ENCODE data around the gene BCAS3.
"Not testable (repeated sequence)": the region's sequence is repeated elsewhere in the genome, so short reads cannot be mapped to it uniquely, and the experiment has no call there.

BCAS3 gene

DNA sequence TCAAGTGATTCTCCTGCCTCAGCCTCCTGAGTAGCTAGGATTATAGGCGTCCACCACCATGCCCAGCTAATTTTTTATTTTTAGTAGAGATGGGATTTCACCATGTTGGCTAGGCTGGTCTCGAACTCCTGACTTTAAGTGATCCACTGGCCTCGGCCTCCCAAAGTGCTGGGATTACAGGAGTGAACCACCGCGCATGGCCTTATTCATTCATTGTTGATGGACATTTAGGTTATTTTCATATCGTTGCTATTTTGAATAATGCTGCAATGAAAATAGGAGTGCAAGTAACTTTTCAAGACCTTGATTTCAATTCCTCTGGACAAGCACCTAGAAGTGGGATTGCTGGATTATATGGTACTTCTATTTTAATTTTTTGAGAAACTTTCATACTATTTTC lies 752.2 kb downstream of the BCAS3 start:
- H3K9ac ChIP-seq (ENCODE audit: low read length); H3K4me1 ChIP-seq (ENCODE audit: control insufficient read depth, insufficient read depth, low read length); H3K9me3 ChIP-seq (ENCODE audit: control insufficient read depth, low read length); H3K4me3 ChIP-seq (ENCODE audit: low read length); H3K36me3 ChIP-seq (ENCODE audit: control insufficient read depth, insufficient read depth, low read length); H3K27me3 ChIP-seq (ENCODE audit: control insufficient read depth, insufficient read depth, low read length): not testable (repeated sequence)

DNA sequence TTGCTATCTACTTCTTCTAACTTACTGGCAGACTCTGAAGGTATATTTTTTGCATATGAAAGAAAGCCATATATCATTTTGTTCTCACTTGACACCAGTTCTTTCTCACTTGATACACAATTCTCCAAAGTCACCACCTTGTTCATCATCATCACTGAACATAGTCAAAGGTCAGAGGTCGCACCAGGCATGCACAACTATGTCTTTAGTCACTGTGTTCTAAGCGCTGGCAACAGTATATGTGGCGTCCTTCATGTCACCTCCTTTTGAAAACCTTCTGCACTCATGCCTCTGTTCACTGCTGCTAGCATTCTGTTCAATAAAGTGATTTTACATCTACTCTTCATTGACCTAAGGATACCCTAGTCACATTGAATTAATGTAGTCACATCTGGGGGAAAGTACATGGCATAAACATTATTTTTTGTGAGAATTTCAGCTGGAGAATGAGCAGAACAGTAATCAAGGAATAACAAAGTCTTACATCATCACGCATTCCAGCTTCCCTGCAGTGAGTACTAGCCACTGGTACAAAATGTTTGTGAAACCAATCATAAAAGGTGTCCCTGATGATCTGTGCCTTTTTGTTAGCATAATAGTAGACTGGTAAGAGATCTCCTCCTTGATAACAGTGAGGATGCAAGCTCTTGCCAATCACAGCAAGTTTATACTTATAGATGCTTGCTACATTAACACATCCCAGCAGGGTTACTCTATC lies 754.1 kb downstream of the BCAS3 start:
- Histone ChIP-seq H3K36me3 (ENCODE audit: control insufficient read depth, insufficient read depth, low read length) (no peaks in the 10 kb centered on the region), H3K9ac (ENCODE audit: low read length) (no peak overlapping the region), H3K27me3 (ENCODE audit: control insufficient read depth, insufficient read depth, low read length) (no peaks in the 10 kb centered on the region), H3K4me3 (ENCODE audit: low read length) (no peak overlapping the region), H3K4me1 (ENCODE audit: control insufficient read depth, insufficient read depth, low read length) (no peaks in the 10 kb centered on the region), H3K9me3 (ENCODE audit: control insufficient read depth, low read length) (no peaks in the 10 kb centered on the region)

DNA sequence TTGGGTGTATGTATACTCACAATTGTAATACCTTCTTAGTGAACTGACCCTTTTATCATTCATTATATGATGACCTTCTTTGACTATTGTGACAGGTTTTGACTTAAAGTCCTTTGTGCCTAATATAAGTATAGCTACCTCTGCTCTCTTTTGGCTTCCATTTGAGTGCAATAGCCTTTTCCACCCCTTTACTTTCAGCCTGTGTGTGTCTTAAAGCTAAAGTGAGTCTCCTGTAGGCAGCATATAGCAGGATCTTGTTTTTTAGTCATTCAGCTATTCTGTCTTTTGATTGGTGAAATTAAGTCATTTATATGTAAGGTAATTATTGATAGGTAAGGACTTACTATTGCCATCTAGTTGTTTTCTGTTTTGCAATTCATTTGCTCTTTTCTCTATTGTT lies 758.6 kb downstream of the BCAS3 start:
- no peaks in the 10 kb centered on the region for H3K36me3 ChIP-seq (ENCODE audit: control insufficient read depth, insufficient read depth, low read length)
- H3K4me1 ChIP-seq (ENCODE audit: control insufficient read depth, insufficient read depth, low read length), result no peaks in the 10 kb centered on the region
- no peak overlapping the region for H3K4me3 ChIP-seq (ENCODE audit: low read length)
- no peaks in the 10 kb centered on the region for H3K9me3 ChIP-seq (ENCODE audit: control insufficient read depth, low read length)
- H3K27me3 ChIP-seq (ENCODE audit: control insufficient read depth, insufficient read depth, low read length), result peaks cover 3% of the 10 kb centered on the region
- H3K9ac ChIP-seq (ENCODE audit: low read length), result no peak overlapping the region

GRCh38 chr17:61436995-61437704 lies 759.5 kb downstream of the BCAS3 start:
- no peak overlapping the region for H3K4me3 ChIP-seq (ENCODE audit: low read length)
- no peak overlapping the region for H3K9ac ChIP-seq (ENCODE audit: low read length)
- H3K36me3 ChIP-seq (ENCODE audit: control insufficient read depth, insufficient read depth, low read length), result no peaks in the 10 kb centered on the region
- no peaks in the 10 kb centered on the region for H3K4me1 ChIP-seq (ENCODE audit: control insufficient read depth, insufficient read depth, low read length)
- no peaks in the 10 kb centered on the region for H3K9me3 ChIP-seq (ENCODE audit: control insufficient read depth, low read length)
- H3K27me3 ChIP-seq (ENCODE audit: control insufficient read depth, insufficient read depth, low read length), result peaks cover 3% of the 10 kb centered on the region

GRCh38 chr17:61440697-61441096 lies 763.0 kb downstream of the BCAS3 start:
- H3K36me3 ChIP-seq (ENCODE audit: control insufficient read depth, insufficient read depth, low read length), result no peaks in the 10 kb centered on the region
- H3K4me1 ChIP-seq (ENCODE audit: control insufficient read depth, insufficient read depth, low read length), result no peaks in the 10 kb centered on the region
- H3K27me3 ChIP-seq (ENCODE audit: control insufficient read depth, insufficient read depth, low read length), result peaks cover 20% of the 10 kb centered on the region
- H3K9me3 ChIP-seq (ENCODE audit: control insufficient read depth, low read length), result no peaks in the 10 kb centered on the region
- H3K4me3 ChIP-seq (ENCODE audit: low read length), result no peak overlapping the region
- no peak overlapping the region for H3K9ac ChIP-seq (ENCODE audit: low read length)

GRCh38 chr17:61441507-61441906 lies 763.9 kb downstream of the BCAS3 start:
- H3K4me1 ChIP-seq (ENCODE audit: control insufficient read depth, insufficient read depth, low read length); H3K9me3 ChIP-seq (ENCODE audit: control insufficient read depth, low read length); H3K36me3 ChIP-seq (ENCODE audit: control insufficient read depth, insufficient read depth, low read length); H3K4me3 ChIP-seq (ENCODE audit: low read length); H3K9ac ChIP-seq (ENCODE audit: low read length): not testable (repeated sequence)
- H3K27me3 ChIP-seq (ENCODE audit: control insufficient read depth, insufficient read depth, low read length), result peaks cover 22% of the 10 kb centered on the region

- H3K27me3 ChIP-seq (ENCODE audit: control insufficient read depth, insufficient read depth, low read length), result peaks cover 24% of the 10 kb centered on the region
- no peaks in the 10 kb centered on the region for H3K4me1 ChIP-seq (ENCODE audit: control insufficient read depth, insufficient read depth, low read length)
- no peak overlapping the region for H3K4me3 ChIP-seq (ENCODE audit: low read length)
- no peak overlapping the region for H3K9ac ChIP-seq (ENCODE audit: low read length)
- no peaks in the 10 kb centered on the region for H3K9me3 ChIP-seq (ENCODE audit: control insufficient read depth, low read length)
- no peaks in the 10 kb centered on the region for H3K36me3 ChIP-seq (ENCODE audit: control insufficient read depth, insufficient read depth, low read length)
Measured at GRCh38 chr17:61442136-61442775, 764.6 kb downstream of the BCAS3 start.
